Activated naive CD4-positive, alpha-beta T cell treated with anti-CD3 and anti-CD28 coated beads for 36 hours (primary cell): ENCODE measurements around the gene CRYGB. TPM values are rescaled to one million over a fixed set of nuclear protein-coding genes. Genes with fewer than 3 reads are reported as not detected.
A peak's percentile ranks its signal among the peaks of the same experiment; 100 is the strongest.

Experiments
- CTCF ChIA-PET: fragments of 350-600 bp; sonication (Branson Sonifier 250); formaldehyde crosslinking; loops from one replicate; lab custom pipeline; 2021; ENCODE audit warnings: antibody characterized with exemption; lab: Charles Lee
- DNase-seq: peaks from one replicate; pipeline ENCODE4 v3.0.0-alpha.2; 2020
- H3K27ac Mint-ChIP-seq: one replicate; pipeline ENCODE4 v1.8.0; 2021; ENCODE audit warnings: mild to moderate bottlenecking, mixed read lengths
- H3K27me3 Mint-ChIP-seq: one replicate; pipeline ENCODE4 v1.8.0; 2021; ENCODE audit warnings: low read depth, mixed read lengths
- H3K36me3 Mint-ChIP-seq: one replicate; pipeline ENCODE4 v1.8.0; 2021; ENCODE audit warnings: low read depth, mixed read lengths
- H3K4me1 Mint-ChIP-seq: one replicate; pipeline ENCODE4 v1.8.0; 2021; ENCODE audit warnings: low read depth, mixed read lengths
- H3K4me3 Mint-ChIP-seq: one replicate; pipeline ENCODE4 v1.8.0; 2021; ENCODE audit warnings: mild to moderate bottlenecking, moderate library complexity, mixed read lengths
- H3K9me3 Mint-ChIP-seq: one replicate; pipeline ENCODE4 v1.8.0; 2021; ENCODE audit warnings: mixed read lengths
- intact Hi-C: fragments of 100-400 bp; cut with micrococcal nuclease; formaldehyde crosslinking; loops from one replicate; pipeline ENCODE4 v1.15.1; 2023
- total RNA-seq, 2 experiments: library from RNA; stranded (reverse); gene quantifications; one replicate each; pipeline ENCODE4 v1.2.3, GENCODE V29; 2021

Gene CRYGB
- total RNA-seq, 2 experiments from 2014 or later: not detected

DNA sequence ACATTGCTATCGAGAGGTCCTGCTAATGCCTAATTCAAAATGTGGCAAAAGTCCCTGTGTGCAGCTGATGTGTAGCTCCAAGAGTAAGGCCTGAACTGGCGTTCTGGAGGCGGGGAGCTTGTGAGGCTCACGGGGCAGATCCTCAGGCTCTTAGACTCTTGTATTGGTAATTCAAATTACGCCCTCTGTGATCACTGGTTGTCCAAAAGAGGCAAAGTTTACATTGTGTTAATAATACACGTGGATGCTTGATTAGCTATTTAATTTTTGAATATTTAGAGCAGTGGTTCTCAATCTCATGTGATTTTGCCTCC lies 29.8 kb upstream of the CRYGB start:
- H3K27me3 Mint-ChIP-seq: peaks cover 11% of the 10 kb centered on the region
- DNase-seq: no peak
- peaks cover 2% of the 10 kb centered on the region for H3K4me1 Mint-ChIP-seq
- no peaks in the 10 kb centered on the region for H3K9me3 Mint-ChIP-seq
- no peaks in the 10 kb centered on the region for H3K36me3 Mint-ChIP-seq
- H3K27ac Mint-ChIP-seq: no peak overlapping the region
- H3K4me3 Mint-ChIP-seq: no peak overlapping the region
- CTCF ChIA-PET: interaction anchor here (0.6 to 2.9 kb wide), 37 partner anchors 8 to 1846 kb away, joined by 3 to 15 read pairs (median 4); partner anchors contain the start of gene IDH1
- intact Hi-C loops: loop anchor here (1.0 to 2.0 kb wide), 6 partner anchors 73 to 1156 kb away; partner anchors contain the start of gene PIKFYVE

DNA sequence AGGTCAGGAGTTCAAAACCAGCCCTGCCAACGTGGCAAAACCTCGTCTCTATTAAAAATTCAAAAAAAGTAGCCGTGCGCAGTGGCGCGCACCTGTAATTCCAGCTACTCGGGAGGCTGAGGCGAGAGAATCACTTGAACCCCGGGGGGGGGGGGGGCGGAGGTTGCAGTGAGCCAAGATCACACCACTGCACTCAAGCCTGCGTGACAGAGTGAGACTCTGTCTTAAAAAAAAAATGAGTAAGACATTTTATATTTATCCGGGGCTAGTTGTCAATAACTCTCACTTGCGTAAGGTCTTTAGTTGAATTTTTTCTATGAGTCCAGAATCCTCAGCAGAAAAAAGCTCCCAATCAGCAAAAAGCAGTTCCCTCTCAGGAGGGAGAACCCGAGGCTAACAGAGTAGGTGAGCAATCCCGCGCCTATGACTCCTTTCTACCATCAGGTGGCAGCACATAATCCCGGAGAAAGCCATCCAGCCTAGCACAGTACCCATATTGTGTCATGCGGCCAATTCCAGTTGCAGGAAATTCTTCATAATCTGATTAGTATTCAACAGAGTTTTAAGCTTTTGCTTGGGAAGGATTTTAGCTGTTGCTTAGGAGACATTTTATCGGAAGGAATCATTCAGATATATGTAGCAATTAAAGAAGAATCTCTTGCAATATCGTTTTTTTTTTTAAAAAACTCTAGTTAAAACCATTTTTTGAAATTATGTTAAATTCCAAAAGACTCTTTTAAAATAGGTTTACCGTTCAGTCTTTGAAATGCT lies 29.3 kb upstream of the CRYGB start:
- H3K9me3 Mint-ChIP-seq: no peaks in the 10 kb centered on the region
- no peak overlapping the region for H3K4me3 Mint-ChIP-seq
- intact Hi-C loops: loop anchor here (1.0 to 2.0 kb wide), 6 partner anchors 72 to 1156 kb away; partner anchors contain the start of gene PIKFYVE
- CTCF ChIA-PET: interaction anchor here (0.6 to 2.9 kb wide), 41 partner anchors 8 to 1438 kb away, joined by 3 to 15 read pairs (median 4); partner anchors contain the start of gene IDH1
- peaks cover 11% of the 10 kb centered on the region for H3K27me3 Mint-ChIP-seq
- no peak overlapping the region for H3K27ac Mint-ChIP-seq
- H3K4me1 Mint-ChIP-seq: peaks cover 2% of the 10 kb centered on the region
- DNase-seq: peak; percentile 80
- no peaks in the 10 kb centered on the region for H3K36me3 Mint-ChIP-seq

DNA sequence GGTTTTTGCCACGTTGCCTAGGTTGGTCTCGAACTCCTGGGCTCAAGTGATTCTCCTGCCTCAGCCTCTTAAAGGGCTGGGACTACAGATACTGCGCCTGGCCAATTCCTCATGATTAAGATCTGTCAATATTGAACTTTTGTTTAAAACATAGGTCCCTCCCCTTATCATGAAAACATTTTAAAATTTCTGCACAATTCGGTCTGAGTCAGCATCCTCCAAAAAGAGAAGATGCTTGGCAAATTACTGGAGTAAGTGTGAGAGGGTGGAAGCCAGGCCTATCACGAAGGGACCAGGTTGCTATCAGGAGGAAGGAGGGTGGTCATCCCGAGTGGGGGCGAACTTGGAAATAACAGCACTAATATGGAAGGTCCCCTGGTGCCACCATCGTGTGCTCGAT lies 28.2 kb upstream of the CRYGB start:
- Mint-ChIP-seq H3K4me3 (no peak overlapping the region), H3K9me3 (no peaks in the 10 kb centered on the region), H3K27ac (no peak overlapping the region), H3K27me3 (peaks cover 11% of the 10 kb centered on the region), H3K36me3 (no peaks in the 10 kb centered on the region), H3K4me1 (peaks cover 2% of the 10 kb centered on the region)
- intact Hi-C loops: loop anchor here (2.0 kb wide), 2 partner anchors 71 to 1035 kb away; no protein-coding TSS in a partner anchor
- CTCF ChIA-PET: interaction anchor here (0.6 to 2.9 kb wide), 7 partner anchors 9 to 791 kb away, joined by 3 to 15 read pairs (median 9); partner anchors contain the start of gene IDH1
- no peak for DNase-seq

DNA sequence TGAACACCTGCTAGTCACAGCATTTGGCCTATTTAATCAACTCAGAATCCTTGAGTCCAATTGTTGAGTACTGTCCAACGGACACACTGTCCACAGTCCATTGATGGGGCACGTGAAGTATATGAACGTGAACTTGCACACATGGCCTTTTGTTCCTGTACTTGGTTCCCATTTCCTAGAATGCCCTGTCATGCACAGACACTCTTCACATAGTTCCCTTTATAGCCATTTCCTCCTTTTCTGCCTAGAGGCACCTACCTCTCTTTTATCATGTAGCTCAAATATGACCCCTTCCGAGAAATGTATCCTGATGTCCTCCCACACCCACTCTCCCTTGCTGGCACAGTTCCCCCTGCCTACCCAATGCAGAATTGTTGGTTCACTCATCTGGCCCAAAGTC lies 26.2 kb upstream of the CRYGB start:
- Mint-ChIP-seq H3K27me3 (peaks cover 14% of the 10 kb centered on the region), H3K36me3 (no peaks in the 10 kb centered on the region), H3K27ac (no peak overlapping the region), H3K4me3 (no peak overlapping the region), H3K9me3 (no peaks in the 10 kb centered on the region), H3K4me1 (peaks cover 2% of the 10 kb centered on the region)
- CTCF ChIA-PET: interaction anchor here (1.2 kb wide), 1 partner anchor 84 kb away, joined by 3 read pairs; no protein-coding TSS in a partner anchor
- DNase-seq: no peak
- intact Hi-C loops: no loop called here

DNA sequence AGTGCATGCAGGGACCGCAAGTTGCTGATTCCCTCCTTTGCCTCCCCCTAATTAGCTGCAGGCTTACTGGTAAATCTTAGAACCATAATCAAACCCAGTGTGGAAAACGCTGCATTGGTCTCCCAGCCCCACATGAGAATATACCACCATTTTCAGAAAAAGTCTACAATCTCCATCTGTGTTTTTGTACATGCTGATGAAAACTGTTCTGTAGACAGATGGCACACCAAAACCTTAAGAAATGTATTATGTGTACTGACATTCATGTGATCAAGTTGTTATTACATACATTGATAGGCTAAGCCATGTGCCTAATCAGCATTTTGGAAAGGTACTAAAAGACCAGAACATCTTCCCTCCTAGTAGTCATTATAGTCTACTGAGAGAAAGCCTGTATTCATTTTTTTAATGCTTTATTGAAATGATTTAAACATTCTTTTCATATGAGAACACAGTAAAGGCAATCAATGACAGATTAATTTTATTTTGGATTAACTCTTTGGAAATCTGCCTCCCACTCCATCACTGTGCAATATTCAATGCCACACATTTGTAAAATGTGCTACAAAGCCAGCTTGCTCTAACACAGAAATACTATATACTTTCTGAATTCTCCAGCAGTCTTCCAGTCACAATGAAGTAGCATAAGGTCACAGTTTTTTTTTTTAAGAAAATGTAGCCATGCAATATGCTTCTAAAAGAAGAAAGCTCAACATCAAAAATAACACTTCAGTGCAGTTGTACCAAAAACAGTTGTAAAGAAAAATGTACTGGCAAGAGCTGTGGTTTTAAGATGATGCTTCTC lies 19.2 kb upstream of the CRYGB start:
- Mint-ChIP-seq H3K27ac (no peak overlapping the region), H3K36me3 (no peaks in the 10 kb centered on the region), H3K9me3 (no peaks in the 10 kb centered on the region), H3K4me1 (no peaks in the 10 kb centered on the region), H3K27me3 (peaks cover 20% of the 10 kb centered on the region), H3K4me3 (no peak overlapping the region)
- CTCF ChIA-PET: interaction anchor here (0.6 to 2.3 kb wide), 4 partner anchors 10 to 303 kb away, joined by 3 to 12 read pairs (median 3); partner anchors contain the start of gene PIKFYVE
- intact Hi-C loops: no loop called here
- DNase-seq: no peak

DNA sequence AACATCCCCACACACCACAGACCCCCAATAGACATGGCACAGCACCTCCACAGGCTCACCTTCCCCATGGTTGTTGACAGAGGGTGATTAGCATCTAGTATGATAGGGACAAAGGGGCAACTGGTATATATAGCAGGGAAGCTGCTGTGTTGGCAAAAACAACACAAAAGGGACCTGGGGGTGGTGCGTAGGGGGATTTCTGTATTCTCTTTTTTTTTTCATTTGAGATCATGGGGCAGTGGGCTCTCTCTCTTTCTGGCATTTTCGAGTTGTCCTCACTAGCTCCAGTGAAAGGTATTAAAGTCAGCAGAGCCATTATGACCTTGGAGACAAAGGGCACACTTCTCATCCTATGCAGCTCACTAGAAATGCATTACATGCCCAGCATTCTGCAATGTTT lies 17.5 kb upstream of the CRYGB start, which contains the start of gene CRYGA:
Gene CRYGA (minus strand): TSS at position 101 of the 400 bp plus-strand sequence. CDS start 33 bp downstream, at position 68.
- DNase-seq: no peak
- intact Hi-C loops: no loop called here
- CTCF ChIA-PET: no interaction called here
- Mint-ChIP-seq H3K36me3 (no peaks in the 10 kb centered on the region), H3K4me3 (no peak within 1 kb of the TSS), H3K9me3 (no peaks in the 10 kb centered on the region), H3K4me1 (no peaks in the 10 kb centered on the region), H3K27ac (no peak within 1 kb of the TSS), H3K27me3 (peaks cover 16% of the 10 kb centered on the region)

DNA sequence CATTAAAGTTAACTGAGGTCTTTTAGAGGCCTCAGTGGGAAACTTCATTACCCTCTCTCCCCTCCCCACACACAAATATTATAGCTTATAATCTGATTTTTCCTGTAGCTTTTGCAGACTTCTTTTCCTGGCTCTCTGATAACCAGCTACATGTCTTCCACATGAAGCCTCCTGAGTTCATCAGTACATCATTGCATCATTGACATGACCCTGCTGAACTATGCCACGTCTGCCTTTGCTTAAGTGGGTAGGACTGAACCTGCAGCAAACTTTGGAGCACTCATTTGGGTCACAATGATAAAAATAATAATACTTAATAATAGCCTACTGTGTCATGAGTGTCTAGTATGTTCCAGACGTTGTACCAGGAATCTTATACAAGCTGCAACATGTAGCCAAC lies 10.5 kb upstream of the CRYGB start:
- H3K36me3 Mint-ChIP-seq: no peaks in the 10 kb centered on the region
- H3K4me1 Mint-ChIP-seq: no peaks in the 10 kb centered on the region
- H3K9me3 Mint-ChIP-seq: peaks cover 8% of the 10 kb centered on the region
- no peak overlapping the region for H3K4me3 Mint-ChIP-seq
- intact Hi-C loops: no loop called here
- no peak overlapping the region for H3K27ac Mint-ChIP-seq
- DNase-seq: no peak
- CTCF ChIA-PET: no interaction called here
- no peaks in the 10 kb centered on the region for H3K27me3 Mint-ChIP-seq

DNA sequence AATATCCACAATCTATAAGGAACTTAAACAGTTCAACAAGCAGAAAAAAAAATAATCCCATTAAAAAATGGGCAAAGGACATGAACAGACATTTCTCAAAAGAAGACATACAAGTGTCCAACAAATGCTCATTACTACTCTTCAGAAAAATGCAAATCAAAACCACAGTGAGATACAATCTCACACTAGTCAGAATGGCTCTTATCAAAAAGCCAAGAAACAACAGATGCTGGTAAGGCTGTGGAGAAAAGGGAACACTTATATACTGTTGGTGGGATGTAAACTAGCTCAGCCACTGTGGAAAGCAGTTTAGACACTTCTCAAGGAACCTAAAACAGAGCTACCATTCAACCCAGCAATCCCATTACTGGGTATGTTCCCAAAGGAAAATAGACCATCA lies 7.2 kb upstream of the CRYGB start:
- H3K27ac Mint-ChIP-seq: no peak overlapping the region
- CTCF ChIA-PET: no interaction called here
- H3K27me3 Mint-ChIP-seq: no peaks in the 10 kb centered on the region
- intact Hi-C loops: no loop called here
- no peak overlapping the region for H3K4me3 Mint-ChIP-seq
- no peaks in the 10 kb centered on the region for H3K4me1 Mint-ChIP-seq
- no peak for DNase-seq
- peaks cover 14% of the 10 kb centered on the region for H3K9me3 Mint-ChIP-seq
- no peaks in the 10 kb centered on the region for H3K36me3 Mint-ChIP-seq

DNA sequence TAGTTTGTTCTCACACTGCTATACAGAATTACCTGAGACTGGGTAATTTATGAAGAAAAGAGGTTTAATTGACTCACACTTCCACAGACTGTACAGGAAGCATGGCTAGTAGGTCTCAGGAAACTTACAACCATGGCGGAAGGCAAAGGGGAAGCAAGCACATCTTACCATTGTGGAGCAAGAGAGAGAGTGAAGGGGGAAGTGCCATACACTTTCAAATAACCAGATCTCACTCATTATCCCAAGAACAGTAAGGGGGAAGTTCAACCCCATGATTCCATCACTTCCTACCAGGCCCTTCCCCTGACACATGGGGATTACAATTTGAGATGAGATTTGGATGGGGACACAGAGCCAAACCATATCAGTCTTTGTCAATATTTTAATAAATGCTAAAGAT lies 5.0 kb upstream of the CRYGB start:
- DNase-seq: no peak
- no peaks in the 10 kb centered on the region for H3K4me1 Mint-ChIP-seq
- H3K36me3 Mint-ChIP-seq: no peaks in the 10 kb centered on the region
- no peaks in the 10 kb centered on the region for H3K27me3 Mint-ChIP-seq
- intact Hi-C loops: no loop called here
- H3K9me3 Mint-ChIP-seq: peaks cover 14% of the 10 kb centered on the region
- CTCF ChIA-PET: interaction anchor here (1.8 kb wide), 1 partner anchor 24 kb away, joined by 5 read pairs; no protein-coding TSS in a partner anchor
- H3K27ac Mint-ChIP-seq: no peak overlapping the region
- H3K4me3 Mint-ChIP-seq: no peak overlapping the region

DNA sequence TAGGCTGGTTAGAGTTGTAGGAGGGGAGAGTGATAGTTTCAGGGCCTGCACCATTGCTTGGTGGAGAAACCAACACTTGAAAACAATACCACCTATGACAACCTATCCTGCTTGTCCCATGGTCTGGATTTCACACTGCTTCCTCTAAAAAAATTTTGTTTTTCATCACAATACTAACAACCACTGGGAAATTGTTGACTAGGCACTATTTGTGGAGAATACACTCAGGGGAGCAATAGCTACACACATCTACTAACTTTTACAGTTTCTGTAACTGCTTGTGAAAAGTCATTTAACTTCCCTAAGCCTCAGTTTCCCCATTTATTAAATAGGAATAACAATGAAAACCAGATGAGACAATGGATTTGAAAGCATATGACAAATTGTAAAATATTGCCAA lies 4.1 kb upstream of the CRYGB start:
- Mint-ChIP-seq H3K36me3 (no peaks in the 10 kb centered on the region), H3K4me1 (no peaks in the 10 kb centered on the region), H3K27me3 (no peaks in the 10 kb centered on the region), H3K27ac (no peak overlapping the region), H3K4me3 (no peak overlapping the region), H3K9me3 (peaks cover 14% of the 10 kb centered on the region)
- no peak for DNase-seq
- CTCF ChIA-PET: no interaction called here
- intact Hi-C loops: no loop called here

DNA sequence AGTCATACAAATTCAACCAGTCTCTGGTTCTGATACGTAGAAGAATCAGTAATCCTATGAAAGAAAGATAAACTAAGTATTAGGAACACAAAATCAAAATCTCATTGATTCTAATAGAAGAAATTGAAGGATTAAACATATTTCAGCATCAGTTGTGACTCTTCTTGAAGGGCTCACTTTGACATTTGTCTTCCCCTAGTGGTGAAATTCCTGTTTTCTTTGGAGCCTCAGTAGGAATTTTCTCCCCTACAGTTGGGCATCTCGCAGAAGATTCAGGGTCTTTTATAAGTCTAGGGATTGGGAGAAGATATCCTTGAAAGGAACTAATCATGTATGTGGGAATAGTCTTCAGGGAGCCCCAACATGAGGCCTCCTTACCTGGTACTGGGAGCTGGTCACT lies 2.8 kb upstream of the CRYGB start:
- H3K27me3 Mint-ChIP-seq: no peaks in the 10 kb centered on the region

DNA sequence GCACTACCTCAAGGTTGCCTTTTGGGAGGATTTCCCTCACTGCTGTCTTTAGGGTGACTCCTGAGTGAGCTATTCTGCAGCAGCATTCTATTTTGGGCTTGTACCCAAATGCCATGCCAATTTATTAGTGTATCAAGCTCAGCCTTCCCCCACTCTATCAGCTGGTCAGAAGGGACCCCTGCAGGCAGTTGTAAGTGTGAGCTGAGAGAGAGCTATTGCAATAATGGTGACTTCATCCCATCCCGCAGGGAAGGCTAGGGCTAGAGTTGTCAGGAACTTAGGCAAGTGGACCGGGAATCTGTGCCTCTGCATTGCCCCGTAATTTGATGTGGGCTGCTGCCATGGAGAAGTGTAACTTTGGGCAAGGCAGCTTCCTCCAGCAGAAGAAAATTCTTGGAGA lies 1.8 kb upstream of the CRYGB start:
- Mint-ChIP-seq H3K4me3 (no peak overlapping the region), H3K27me3 (no peaks in the 10 kb centered on the region), H3K4me1 (no peaks in the 10 kb centered on the region), H3K27ac (no peak overlapping the region), H3K36me3 (no peaks in the 10 kb centered on the region), H3K9me3 (peaks cover 14% of the 10 kb centered on the region)
- DNase-seq: no peak
- intact Hi-C loops: no loop called here
- CTCF ChIA-PET: no interaction called here

More for the DNA sequence above, 2.8 kb upstream of the CRYGB start:
- no peak for DNase-seq
- Mint-ChIP-seq H3K27ac (no peak overlapping the region), H3K4me1 (no peaks in the 10 kb centered on the region), H3K9me3 (peaks cover 14% of the 10 kb centered on the region), H3K36me3 (no peaks in the 10 kb centered on the region), H3K4me3 (no peak overlapping the region)
- intact Hi-C loops: no loop called here
- CTCF ChIA-PET: no interaction called here
